Measurements from ENCODE around the gene SLC6A6.

The SLC6A6 gene

DNA sequence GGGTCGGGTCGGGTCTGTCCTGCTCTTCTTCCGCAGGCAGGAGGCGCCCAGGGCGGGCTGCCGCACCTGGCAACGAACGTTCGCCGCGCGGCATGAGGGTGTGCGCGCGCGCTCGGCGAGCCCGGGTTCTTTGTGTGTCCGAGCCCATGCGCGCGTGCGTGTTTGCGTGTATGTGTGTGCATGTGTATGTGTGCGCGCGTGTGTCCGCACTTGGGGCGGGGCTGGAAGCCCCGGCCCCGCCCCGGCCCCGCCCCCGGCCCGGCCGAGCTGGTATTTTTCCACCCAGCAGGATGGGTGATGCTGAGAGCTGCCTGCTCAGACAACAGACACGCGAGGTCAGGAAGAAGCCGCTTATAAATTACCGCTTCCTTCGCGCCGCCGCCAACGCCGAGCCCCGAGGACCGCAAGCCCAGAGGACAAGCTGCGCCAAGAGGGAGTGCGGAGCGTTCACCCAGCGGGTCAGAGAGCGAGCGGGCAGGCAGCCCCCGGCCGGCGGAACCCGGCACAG is at the start of gene SLC6A6:
TSS of gene SLC6A6 (plus strand) at position 303 of the 508 bp plus-strand sequence. CDS start 41,029 bp downstream, outside the sequence.
- DNase-seq, result peak; percentile 95

DNA sequence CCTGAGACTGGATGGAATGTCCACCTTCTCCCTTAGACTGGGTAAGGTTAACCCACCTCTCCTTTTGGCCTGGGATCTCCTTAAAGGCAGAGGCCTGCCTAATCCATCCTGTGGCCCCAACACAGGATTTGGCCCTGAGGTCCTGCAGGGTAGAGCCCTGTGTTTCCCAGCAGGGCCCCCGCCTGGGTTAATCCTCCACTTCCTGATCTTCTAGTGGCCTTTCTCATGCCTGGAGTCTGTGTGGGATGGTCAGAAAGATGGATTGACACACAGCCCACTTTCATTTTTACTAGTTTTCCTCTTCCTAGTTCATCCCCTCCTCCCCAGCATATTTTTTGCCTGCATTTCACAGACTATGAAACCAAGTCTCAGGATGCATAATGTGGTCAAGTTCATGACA is 48.9 kb upstream of the SLC6A6 start:
- no peak for DNase-seq

DNA sequence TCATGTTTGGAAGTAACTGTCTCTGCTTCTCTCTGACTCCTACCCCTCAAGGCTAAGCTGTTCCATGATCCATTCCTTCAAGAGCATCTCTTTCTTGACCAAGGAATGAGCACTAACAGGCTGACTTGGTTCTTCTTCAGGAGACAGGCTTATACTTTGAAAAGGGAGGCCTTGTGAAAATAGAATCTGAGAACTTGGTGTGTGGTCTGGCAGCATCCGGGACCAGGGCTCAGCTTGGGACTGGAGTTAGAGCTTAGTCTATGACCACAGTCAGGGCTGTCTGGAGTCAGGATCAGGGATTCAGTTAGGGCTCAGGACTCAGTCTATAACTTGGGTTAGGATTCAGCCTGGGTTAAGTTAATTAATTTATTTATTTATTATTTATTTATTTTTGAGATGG is 44.9 kb upstream of the SLC6A6 start:
- no peak for DNase-seq

DNA sequence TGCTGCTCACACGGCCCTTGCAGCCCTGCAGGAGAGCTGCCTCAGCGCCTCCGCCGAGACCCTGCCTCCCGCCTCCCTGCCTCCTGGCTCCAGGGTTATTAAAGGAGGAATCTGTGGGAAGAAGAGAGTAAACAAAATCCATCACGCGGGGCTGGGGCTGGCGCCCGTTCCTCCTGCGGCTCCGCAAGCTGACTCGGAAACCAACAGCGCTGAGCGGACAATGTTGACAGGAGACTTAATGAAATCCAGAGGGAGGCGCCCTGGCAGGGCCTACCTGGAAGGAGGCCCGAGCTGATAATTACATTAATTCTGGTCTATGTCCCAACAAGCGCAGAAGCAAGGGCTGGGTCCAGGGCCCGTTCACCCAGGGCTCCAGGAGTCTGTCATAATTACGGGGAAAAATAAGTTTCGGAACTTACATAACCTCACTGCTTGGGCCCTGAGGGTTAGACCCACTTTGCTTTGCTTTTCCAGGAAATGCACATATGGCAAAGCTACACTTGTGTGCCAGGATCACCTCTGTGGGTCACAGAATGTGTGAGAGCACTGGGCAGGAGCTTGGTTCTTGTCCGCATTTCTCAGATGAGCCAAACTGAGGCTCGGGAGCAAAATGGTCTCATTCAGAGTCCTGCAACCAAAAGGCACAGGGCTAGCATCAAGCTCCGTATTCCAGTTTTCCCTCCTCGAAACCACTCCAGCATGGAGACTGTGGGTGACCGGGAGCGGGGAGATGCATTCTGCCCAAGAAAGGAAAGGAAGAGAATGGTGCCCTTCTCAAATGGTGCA is 43.8 kb upstream of the SLC6A6 start:
- DNase-seq, result peak; percentile 43

DNA sequence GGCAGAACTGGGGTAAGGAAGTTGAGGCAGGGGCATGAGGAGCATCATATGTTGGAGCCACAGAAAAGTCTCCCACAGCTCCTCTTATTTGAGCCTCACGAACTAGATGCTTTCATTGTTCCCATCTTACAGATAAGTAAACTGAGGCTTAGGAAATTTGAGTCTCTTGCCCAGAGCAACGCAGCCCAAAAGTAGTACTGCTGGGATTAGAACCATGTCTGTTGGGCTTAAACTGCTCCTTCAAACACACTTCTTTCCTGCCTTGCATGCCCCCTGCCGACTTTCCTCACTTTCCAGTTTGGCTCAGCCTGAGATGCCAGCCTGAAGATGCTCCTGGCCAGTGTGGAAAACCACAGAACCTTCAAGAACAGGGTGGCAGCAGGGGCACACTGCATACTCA is 43.1 kb upstream of the SLC6A6 start:
- no peak for DNase-seq

DNA sequence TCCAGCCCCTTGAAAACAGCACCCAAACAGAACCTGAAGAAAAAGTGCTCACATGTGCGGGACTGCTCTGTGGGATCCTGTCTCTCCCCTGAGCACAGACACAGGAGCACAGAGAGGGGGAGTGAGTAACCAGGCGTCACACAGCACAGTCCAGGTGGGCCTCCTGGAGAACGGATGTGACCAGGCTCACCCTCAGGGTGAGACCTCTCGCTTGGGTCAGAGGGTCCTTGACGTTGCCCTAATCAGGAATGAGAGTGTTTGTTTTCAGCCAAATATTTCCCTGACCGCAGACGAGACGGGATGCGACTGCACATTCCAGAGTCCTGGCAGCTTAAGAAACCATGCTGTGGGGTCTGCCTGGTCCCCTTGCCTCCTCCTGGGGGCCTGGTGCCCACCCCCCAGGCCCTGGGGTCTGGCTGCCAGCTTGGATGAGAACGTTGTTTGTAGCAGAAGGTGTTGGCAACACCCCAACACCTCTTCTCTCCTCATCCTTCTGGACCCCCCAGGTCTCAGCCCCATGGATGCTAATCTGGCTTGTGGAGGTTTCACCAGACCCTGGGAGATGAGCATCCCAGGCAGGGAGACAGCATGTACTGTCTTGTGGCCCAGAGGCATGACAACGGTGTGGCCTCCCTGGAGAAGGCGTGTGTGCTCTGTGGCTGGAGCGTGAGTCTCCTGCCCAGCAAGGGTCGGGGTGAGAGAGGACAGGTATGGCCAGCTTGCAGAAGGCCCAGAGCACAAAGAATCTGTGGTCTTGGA is 42.1 kb upstream of the SLC6A6 start:
- no peak for DNase-seq

DNA sequence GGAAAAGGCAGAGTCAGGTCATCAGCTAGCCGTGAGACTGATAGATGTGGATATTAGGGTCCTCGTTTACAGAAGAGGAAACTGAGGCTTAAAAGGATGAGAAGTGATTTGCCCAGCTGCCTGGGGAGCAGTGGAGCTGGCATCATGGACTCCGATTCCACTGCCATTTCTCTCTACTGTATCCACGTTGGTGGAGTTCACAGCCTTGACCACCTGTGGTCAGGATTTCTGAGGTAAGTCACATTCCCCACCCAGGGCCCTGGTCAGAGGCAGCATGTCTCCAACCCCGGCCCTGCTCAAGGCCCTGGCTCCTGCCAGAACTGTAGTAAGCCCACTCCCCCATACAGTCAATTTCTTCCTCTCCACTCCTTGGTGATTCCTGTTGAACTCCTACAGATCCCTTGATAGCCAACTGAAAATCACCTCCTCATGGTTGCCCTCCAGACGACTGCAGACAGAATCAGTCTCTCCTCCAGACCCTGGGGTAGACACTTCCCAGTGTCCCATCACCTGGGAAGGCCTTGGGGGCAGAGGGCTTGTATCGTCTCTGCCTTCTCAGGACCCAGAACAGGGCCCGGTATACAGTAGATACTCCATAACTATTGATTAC is 41.2 kb upstream of the SLC6A6 start:
- DNase-seq, result no peak

DNA sequence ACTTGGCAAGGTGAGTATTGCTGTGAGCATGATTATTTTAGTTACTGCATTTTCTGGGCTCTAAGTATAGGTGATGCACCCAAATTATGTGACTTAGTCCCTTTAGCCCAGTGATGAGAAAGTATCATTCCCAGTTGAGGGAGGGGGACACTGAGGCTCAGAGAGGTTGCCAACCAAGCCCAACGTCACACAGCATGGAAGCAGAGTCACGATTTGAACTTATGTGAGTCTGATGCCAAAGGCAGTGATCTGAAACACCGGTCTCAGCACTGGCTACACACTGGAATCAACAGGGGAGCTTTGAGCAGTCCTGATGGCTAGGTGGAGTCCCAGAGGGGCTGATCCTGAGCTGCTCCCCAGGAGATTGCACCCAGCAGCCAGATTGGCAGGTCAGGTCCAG is 39.5 kb upstream of the SLC6A6 start:
- no peak for DNase-seq

DNA sequence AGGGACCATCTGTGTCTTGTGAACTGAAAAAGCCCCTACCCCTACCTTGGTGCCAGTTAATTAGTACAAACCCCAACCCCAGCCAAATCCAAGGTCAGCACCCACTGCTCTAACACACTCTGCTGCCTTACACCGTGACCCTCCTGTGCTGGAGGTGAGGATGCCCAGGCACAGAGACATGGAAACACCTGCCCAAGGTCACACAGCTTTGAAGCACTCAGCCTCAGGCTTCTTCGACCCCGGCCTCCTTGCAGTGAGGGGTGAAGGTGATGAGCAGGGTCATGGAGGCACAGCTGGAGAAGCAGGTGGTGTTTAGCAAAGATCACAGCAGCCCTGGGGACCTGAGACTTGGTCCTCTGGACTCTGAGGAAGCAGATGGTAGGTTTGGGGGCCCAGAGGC is 39.0 kb upstream of the SLC6A6 start:
- DNase-seq, result no peak

DNA sequence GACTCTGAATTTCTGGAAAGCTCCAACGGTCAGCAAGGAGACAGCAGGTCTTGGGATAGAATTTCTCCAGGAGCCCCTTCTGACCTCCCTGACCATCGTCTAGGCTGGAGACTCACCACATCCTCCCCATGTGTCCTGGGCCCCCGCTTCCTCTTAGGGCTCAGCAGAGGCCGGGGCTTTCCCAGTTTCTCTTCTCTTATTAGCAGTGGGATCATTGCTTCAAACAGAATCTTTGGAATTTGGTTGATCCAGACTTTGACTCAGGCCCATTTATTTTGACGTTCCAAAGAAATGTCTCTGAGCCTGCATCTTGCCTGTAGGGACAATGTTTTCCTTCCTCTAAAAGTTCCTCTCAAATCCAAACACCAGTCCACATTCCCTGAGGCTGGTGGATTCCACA is 38.4 kb upstream of the SLC6A6 start:
- DNase-seq, result no peak

DNA sequence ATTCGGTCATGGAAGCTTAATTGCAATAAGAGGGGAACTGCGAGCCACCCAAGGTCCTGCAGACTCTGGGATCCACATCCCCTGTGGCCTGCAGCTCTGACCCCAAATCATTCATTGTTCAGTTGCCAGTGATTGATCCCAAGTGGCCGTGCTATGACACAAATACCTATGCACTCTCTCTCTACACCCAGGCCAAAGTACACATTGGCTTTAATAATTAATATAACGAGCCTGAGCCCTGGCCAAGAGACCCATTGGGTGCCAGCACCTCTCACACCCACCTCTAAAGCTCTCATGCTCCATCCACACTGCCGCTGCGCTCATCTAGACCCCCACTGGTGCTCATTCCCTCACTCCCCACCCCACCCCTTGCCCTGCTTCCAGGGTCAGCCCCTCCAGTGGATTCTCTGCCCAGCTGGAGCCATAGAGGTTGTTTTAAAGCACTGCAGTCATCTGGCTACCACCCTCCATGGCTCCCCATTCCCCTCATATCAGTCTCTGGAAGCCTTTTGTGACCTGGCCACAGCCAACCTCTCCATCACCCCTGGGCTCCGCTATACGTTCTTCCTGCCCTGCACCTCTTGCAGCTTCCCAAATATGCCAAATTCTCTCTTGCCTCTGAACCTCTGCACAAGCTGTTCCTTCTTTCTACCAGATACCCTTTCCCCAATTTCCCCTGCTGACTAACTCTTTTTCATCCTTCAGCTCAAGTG is 37.7 kb upstream of the SLC6A6 start:
- no peak for DNase-seq

DNA sequence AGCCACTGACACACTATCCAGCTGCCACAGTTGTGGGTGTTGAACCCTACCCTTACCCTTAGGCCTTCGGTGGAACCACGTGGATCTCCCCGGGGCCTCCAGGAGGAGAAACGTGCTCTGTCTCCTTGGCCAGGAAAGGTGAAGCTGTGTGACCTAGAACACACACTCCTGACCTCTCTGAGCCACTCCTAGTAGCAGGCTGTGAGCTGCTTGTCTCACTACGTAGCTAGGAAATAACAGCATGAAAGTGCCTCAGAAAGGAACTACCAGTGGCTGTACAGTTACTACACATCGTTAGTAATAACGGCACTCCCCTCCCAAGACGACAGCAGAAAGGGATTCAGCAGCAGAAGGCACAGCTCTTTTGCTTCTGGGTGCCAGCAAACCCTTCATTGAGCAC is 36.2 kb upstream of the SLC6A6 start:
- DNase-seq, result no peak

DNA sequence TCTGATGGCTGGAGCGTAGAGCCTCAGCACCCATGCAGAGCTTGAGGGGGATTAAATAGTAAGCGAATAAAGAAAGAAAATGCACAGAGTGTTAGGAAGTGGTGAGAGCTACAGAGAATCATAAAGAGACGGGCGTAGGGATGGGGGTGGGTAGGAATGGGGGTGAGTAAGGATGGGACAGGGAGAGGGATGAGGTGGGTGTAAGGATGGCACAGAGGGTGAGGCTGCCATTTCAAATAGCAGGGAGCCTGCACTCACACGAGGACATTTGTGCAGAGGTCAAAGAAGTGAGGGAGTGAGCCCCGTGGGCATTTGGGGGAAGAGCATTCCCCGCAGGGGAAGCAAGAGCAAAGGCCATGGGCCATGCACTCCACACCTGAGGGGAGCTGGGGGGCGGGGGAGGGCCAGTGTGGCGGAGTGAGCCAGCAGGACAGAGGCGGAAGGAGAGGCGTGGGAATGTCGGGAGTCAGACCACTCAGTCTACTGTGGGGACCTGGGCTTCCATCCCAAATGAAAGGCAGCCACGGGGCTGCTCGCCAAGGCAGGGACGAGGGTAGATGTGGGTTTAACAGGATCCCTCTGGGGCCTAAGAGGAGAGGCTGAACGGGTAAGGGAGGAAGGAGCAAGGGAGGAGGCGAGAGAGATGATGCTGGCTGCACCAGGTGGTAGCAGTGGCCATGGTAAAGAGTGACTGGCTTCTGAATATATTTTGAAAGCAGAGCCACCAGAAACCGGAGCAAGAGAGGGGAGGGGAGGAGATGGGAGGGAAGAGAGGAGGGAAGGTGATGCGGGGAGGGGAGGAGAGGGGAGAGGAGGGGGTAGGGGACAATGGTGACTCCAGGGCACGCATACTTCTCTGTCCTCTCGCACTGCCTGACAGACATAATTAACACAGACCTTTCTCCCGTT is 35.2 kb upstream of the SLC6A6 start:
- no peak for DNase-seq

DNA sequence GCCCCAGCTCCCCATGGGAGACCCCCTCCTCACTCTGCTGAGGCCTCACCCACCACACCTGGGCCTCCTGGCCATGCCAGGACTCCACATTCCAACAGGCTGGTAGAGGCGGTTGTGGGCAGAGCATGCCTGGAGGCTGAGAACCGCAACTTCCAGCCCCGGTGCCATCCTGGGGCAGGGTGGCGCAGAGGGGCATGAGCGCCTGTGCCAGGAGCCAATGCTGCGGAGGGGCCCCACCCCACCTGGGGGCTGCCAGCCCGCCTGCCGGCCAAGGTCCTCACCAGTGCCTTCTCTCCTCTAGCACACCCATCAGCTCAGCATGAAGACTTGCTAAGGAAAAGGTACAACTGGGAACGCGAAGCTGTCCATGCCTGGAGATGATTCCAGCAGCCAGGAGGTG is 34.3 kb upstream of the SLC6A6 start:
- no peak for DNase-seq

DNA sequence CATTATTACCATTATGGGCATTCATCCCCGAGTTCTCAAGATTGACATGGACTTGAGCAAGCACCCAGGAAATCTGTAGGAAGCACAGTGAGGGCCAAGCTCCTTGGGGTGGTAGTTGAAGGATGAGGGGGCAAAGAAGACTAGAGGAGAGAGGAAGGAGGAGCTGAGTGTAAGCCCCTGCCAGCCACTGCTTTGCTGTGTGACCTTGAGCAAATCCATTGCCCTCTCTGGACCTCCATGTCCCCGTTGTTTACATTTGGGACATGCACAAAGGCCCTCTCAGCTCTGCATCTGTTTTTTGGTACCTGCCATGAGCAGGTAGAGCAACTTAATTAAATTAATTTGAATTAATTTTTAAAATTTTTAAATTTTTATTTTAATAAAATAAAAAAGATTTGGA is 33.5 kb upstream of the SLC6A6 start:
- DNase-seq, result no peak

DNA sequence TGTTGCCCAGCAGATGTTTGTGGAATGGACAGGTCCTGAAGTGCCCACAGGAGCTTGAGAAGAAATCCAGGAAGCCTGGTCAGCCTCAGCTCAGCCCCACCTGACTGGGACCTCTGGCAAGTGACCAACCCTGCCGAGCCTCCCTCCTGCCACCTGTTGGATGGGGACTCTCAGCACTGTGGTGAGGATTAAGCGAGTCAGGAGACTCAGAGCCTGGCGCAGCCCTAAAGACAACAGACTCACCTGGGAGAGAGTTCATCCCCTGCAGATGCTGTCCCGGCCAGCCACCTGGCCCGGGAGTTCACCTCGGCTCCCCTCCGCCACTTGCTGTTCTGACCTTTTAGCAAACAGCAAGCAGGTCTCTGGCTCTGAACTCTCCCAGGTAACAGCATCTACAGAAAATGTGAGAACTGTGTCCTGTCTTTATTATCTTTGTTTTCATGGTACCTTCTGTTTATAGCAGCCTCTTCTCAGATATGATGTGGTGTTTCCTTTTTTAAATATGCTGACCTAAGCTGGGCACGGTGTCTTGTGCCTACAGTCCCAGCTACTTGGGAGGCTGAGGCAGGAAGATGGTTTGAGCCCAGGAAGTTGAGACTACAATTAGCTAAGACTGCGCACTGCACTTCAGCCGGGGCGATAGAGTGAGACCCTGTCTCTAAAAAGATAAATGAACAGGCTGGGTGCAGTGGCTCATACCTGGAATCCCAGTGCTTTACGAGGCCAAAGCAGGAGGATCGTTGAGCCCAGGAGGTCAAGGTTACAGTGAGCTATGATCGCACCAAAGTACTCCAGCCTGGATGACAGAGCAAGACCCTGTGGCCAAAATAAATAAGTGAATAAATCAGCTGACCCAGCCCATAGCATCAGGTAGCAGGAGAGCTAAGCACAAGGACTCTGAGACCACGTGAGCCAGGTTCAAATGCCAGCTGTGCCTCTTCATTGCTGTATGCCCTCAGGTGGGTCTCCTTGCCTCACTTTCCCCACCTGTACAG is 32.4 kb upstream of the SLC6A6 start:
- peak; percentile 84 for DNase-seq

DNA sequence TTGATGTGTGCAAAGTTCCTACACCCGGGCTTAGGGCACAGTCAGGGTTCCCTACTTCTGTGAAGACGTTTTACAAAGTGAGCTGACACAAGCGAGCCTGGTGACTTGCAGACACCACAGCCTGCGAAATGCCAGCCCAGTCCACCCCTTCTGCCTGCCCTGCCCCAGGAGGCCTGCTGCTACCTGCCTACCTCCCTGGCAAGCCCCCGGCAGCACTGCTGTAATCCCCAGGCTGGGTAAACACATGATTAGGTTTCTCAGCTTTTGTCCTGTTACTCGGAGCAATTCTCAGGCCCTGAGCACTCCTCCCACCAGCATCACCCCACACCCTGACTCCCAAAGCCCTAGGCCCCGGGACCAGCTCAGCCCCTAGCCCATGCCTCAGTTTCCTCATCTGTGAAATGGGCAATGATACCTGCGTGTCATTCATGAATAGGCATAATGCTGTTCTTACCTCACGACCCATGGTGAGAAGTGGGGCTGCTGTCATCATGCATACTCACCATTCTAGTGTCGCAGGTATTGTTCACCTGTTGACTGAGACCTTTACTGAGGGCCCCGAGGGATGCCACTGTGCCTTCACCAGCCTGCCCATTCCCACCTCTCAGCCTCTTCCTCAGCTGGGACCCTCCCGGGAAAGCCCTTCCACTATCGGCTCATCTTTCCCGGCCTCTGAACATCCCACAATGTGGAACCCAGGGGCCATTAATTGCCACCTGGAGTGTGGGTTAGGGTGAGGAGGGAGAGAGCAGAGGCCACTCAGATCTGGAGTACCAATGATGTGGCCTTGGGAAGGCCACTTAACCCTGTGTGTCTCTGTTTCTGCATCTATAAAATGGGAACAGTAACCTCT is 31.5 kb upstream of the SLC6A6 start:
- no peak for DNase-seq

DNA sequence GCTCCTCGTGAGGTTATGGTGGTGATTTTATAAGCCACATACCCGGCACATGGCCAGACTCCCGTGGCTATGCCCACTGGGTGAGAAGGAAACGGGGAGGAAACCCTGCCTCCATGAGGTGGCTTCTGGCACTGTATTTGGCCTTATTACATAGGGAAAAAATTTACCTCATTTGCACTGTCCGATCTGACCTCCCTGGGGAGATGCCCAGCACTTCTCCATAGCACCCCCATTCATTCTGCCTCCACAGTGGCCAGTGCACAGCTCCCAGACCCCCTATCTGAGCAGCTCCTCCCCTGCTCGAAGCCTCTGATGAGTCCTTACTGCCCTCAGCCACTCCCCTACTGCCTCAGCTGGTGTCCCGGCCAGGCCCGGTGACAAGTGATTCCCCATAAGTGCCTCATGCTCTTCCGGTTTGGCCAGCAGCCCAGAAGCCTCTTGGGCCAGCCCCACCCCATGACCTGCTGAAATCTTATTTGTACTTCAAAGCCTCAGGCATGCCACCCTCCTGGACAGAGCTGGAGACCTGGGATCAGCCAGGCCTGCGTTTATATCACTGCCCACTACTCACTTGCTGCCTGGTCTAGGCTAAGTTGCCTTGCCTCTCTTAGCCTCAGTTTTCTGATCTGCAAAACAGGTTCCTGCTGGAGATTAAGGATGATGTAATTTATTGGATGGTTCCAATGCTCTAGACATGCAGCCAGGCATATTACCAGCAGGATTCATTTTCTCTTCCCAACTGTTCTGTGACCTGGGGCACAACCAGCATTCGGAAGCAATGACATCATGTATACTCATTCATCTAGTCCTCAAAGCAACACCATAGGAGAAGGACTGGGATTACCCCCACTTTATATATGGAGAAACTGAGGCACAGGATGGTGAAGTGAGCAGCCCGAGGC is 30.6 kb upstream of the SLC6A6 start:
- DNase-seq, result peak; percentile 95

DNA sequence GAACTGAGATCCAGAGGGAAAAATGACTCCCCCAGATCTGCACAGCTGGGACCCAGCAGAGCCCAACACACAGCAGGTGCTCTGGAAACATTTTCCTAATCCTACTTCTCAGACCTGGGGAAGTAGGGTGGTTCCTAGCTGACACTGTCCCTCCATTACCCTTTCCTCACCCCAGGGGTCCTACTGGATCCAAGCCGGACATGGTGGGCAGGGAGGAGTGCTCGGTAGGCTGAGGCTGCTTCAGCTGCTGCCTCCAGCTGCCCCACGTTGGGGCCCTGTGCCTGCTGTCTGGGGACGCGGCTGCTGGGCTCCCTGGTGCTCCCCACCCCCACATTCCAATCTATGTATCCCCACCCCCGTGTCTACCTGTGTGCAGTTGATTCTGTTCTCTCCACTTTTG is 29.8 kb upstream of the SLC6A6 start:
- DNase-seq, result no peak
